Central memory CD8-positive, alpha-beta T cell (primary cell): Measurements from ENCODE around the gene OPCML.

ENCODE experiments used
- ATAC-seq: fragments of 150-1000 bp; cut with Tn5 transposase; replicated peaks from 2 replicates; pipeline ENCODE4 v1.10.0; 2022; ENCODE audit warnings: mild to moderate bottlenecking, moderate FRiP score, moderate number of reproducible peaks; ENCODE audit not compliant: poor library complexity, severe bottlenecking; ENCODE audit errors: extremely low read depth
- DNase-seq, 2 donors: peaks; one replicate each; pipeline ENCODE4 v3.0.0; 2021; ENCODE audit warnings: low spot score in 2 of 2
- H3K27ac Mint-ChIP-seq: one replicate; pipeline ENCODE4 v1.8.0; 2022; ENCODE audit warnings: low read depth, mild to moderate bottlenecking, moderate library complexity, mixed read lengths
- H3K27me3 Mint-ChIP-seq: one replicate; pipeline ENCODE4 v1.8.0; 2022; ENCODE audit warnings: mixed read lengths
- H3K36me3 Mint-ChIP-seq: one replicate; pipeline ENCODE4 v1.8.0; 2022; ENCODE audit warnings: mild to moderate bottlenecking, moderate library complexity, mixed read lengths; ENCODE audit not compliant: insufficient read depth
- H3K4me1 Mint-ChIP-seq: one replicate; pipeline ENCODE4 v1.8.0; 2022; ENCODE audit warnings: mixed read lengths
- H3K4me3 Mint-ChIP-seq: one replicate; pipeline ENCODE4 v1.8.0; 2022; ENCODE audit warnings: mild to moderate bottlenecking, moderate library complexity, mixed read lengths
- H3K9me3 Mint-ChIP-seq: one replicate; pipeline ENCODE4 v1.8.0; 2022; ENCODE audit warnings: mixed read lengths

The OPCML gene

GRCh38 chr11:133040289-133040900 lies 491.9 kb downstream of the OPCML start:
- Mint-ChIP-seq H3K27me3 (no peaks in the 10 kb centered on the region), H3K27ac (no peak overlapping the region), H3K4me1 (no peaks in the 10 kb centered on the region), H3K36me3 (no peaks in the 10 kb centered on the region), H3K9me3 (peaks cover 12% of the 10 kb centered on the region), H3K4me3 (no peak overlapping the region)
- ATAC-seq (no peak), DNase-seq (no peak)

- Mint-ChIP-seq H3K4me1 (no peaks in the 10 kb centered on the region), H3K27me3 (no peaks in the 10 kb centered on the region), H3K4me3 (no peak overlapping the region), H3K27ac (no peak overlapping the region), H3K36me3 (no peaks in the 10 kb centered on the region), H3K9me3 (peaks cover 8% of the 10 kb centered on the region)
- no peak for DNase-seq
- ATAC-seq, result no peak
These were observed 493.5 kb downstream of the OPCML start for GRCh38 chr11:133038850-133039249.

- no peaks in the 10 kb centered on the region for H3K27me3 Mint-ChIP-seq
- ATAC-seq (no peak), DNase-seq (no peak)
- no peaks in the 10 kb centered on the region for H3K4me1 Mint-ChIP-seq
- no peaks in the 10 kb centered on the region for H3K36me3 Mint-ChIP-seq
- H3K9me3 Mint-ChIP-seq, result peaks cover 13% of the 10 kb centered on the region
- H3K4me3 Mint-ChIP-seq, result no peak overlapping the region
- H3K27ac Mint-ChIP-seq, result no peak overlapping the region
These were observed 497.4 kb downstream of the OPCML start for GRCh38 chr11:133034929-133035328.

- Mint-ChIP-seq H3K9me3 (peaks cover 15% of the 10 kb centered on the region), H3K36me3 (peaks cover 1% of the 10 kb centered on the region), H3K4me1 (no peaks in the 10 kb centered on the region), H3K4me3 (no peak overlapping the region), H3K27ac (no peak overlapping the region), H3K27me3 (no peaks in the 10 kb centered on the region)
- ATAC-seq (no peak), DNase-seq (no peak)
These were observed 503.2 kb downstream of the OPCML start for GRCh38 chr11:133029107-133029506.

- ATAC-seq, result no peak
- Mint-ChIP-seq H3K27me3 (no peaks in the 10 kb centered on the region), H3K4me3 (no peak overlapping the region), H3K9me3 (peaks cover 20% of the 10 kb centered on the region), H3K36me3 (peaks cover 1% of the 10 kb centered on the region), H3K27ac (no peak overlapping the region), H3K4me1 (no peaks in the 10 kb centered on the region)
- DNase-seq, result no peak
These were observed 505.3 kb downstream of the OPCML start for GRCh38 chr11:133026952-133027351.

- Mint-ChIP-seq H3K4me3 (no peak overlapping the region), H3K27me3 (no peaks in the 10 kb centered on the region), H3K27ac (no peak overlapping the region), H3K4me1 (no peaks in the 10 kb centered on the region), H3K36me3 (peaks cover 1% of the 10 kb centered on the region), H3K9me3 (peaks cover 8% of the 10 kb centered on the region)
- ATAC-seq (no peak), DNase-seq (no peak)
These were observed 508.0 kb downstream of the OPCML start for GRCh38 chr11:133024301-133024700.

GRCh38 chr11:133023232-133023631 lies 509.1 kb downstream of the OPCML start:
- no peak for DNase-seq

GRCh38 chr11:133021553-133021952 lies 510.7 kb downstream of the OPCML start:
- Mint-ChIP-seq H3K9me3 (peaks cover 8% of the 10 kb centered on the region), H3K36me3 (no peaks in the 10 kb centered on the region), H3K27ac (no peak overlapping the region), H3K4me3 (no peak overlapping the region), H3K4me1 (no peaks in the 10 kb centered on the region), H3K27me3 (no peaks in the 10 kb centered on the region)
- no peak for DNase-seq
- ATAC-seq, result no peak

More at GRCh38 chr11:133023232-133023631, 509.1 kb downstream of the OPCML start:
- Mint-ChIP-seq H3K9me3 (peaks cover 8% of the 10 kb centered on the region), H3K36me3 (no peaks in the 10 kb centered on the region), H3K27ac (no peak overlapping the region), H3K27me3 (no peaks in the 10 kb centered on the region), H3K4me1 (no peaks in the 10 kb centered on the region), H3K4me3 (no peak overlapping the region)
- no peak for ATAC-seq

- no peak for DNase-seq
- H3K4me1 Mint-ChIP-seq, result no peaks in the 10 kb centered on the region
- ATAC-seq, result no peak
- H3K9me3 Mint-ChIP-seq, result peaks cover 8% of the 10 kb centered on the region
- no peaks in the 10 kb centered on the region for H3K36me3 Mint-ChIP-seq
- H3K27me3 Mint-ChIP-seq, result no peaks in the 10 kb centered on the region
- no peak overlapping the region for H3K4me3 Mint-ChIP-seq
- no peak overlapping the region for H3K27ac Mint-ChIP-seq
These were observed 512.0 kb downstream of the OPCML start for GRCh38 chr11:133020372-133020714.

GRCh38 chr11:133019545-133020371 lies 512.5 kb downstream of the OPCML start:
- Mint-ChIP-seq H3K36me3 (no peaks in the 10 kb centered on the region), H3K4me1 (no peaks in the 10 kb centered on the region), H3K27me3 (no peaks in the 10 kb centered on the region), H3K9me3 (peaks cover 13% of the 10 kb centered on the region), H3K27ac (no peak overlapping the region), H3K4me3 (no peak overlapping the region)
- no peak for DNase-seq
- no peak for ATAC-seq

- Mint-ChIP-seq H3K27me3 (no peaks in the 10 kb centered on the region), H3K9me3 (peaks cover 5% of the 10 kb centered on the region), H3K4me1 (no peaks in the 10 kb centered on the region), H3K4me3 (no peak overlapping the region), H3K36me3 (no peaks in the 10 kb centered on the region), H3K27ac (no peak overlapping the region)
- no peak for ATAC-seq
- no peak for DNase-seq
These were observed 516.8 kb downstream of the OPCML start for GRCh38 chr11:133015457-133015856.

- Mint-ChIP-seq H3K27ac (no peak overlapping the region), H3K4me3 (no peak overlapping the region), H3K27me3 (no peaks in the 10 kb centered on the region), H3K4me1 (no peaks in the 10 kb centered on the region), H3K9me3 (peaks cover 5% of the 10 kb centered on the region), H3K36me3 (no peaks in the 10 kb centered on the region)
- DNase-seq, result no peak
- ATAC-seq, result no peak
These were observed 518.0 kb downstream of the OPCML start for GRCh38 chr11:133014337-133014736.

GRCh38 chr11:133012803-133013202 lies 519.5 kb downstream of the OPCML start:
- no peak for DNase-seq
- Mint-ChIP-seq H3K27me3 (no peaks in the 10 kb centered on the region), H3K4me3 (no peak overlapping the region), H3K36me3 (no peaks in the 10 kb centered on the region), H3K9me3 (peaks cover 5% of the 10 kb centered on the region), H3K27ac (no peak overlapping the region), H3K4me1 (no peaks in the 10 kb centered on the region)
- ATAC-seq, result no peak
